WTC11 (cell line): ENCODE data around the gene USF1. TPM values are rescaled to one million over a fixed set of nuclear protein-coding genes. Genes with fewer than 3 reads are reported as not detected.
A peak's percentile ranks its signal among the peaks of the same experiment; 100 is the strongest.

Experiments used
- ATAC-seq: fragments of 200-7000 bp; cut with Tn5 transposase; 2 replicates; pipeline ENCODE4 v1.10.0; 2021; ENCODE audit warnings: mild to moderate bottlenecking, moderate library complexity
- CTCF ChIA-PET: fragments of 300-600 bp; sonication (Branson Sonifier 250); formaldehyde crosslinking; loops from one replicate; lab custom pipeline; 2021; ENCODE audit warnings: antibody characterized with exemption; lab: Charles Lee
- POLR2A ChIA-PET: fragments of 350-600 bp; sonication (Branson Sonifier 250); formaldehyde crosslinking; loops from one replicate; lab custom pipeline; 2021; ENCODE audit warnings: antibody characterized with exemption; lab: Charles Lee
- DNase-seq: peaks from one replicate; pipeline ENCODE4 v3.0.0; 2021; ENCODE audit warnings: low spot score
- H3K27ac Mint-ChIP-seq: 2 replicates; pipeline ENCODE4 v1.8.0; 2021; ENCODE audit warnings: mixed read lengths
- H3K27me3 Mint-ChIP-seq: 2 replicates; pipeline ENCODE4 v1.8.0; 2021; ENCODE audit warnings: low read depth, mild to moderate bottlenecking, moderate library complexity, mixed read lengths
- H3K36me3 Mint-ChIP-seq: 2 replicates; pipeline ENCODE4 v1.8.0; 2021; ENCODE audit warnings: mixed read lengths
- H3K4me1 Mint-ChIP-seq: 2 replicates; pipeline ENCODE4 v1.8.0; 2022; ENCODE audit warnings: mixed read lengths
- H3K4me3 Mint-ChIP-seq: 2 replicates; pipeline ENCODE4 v1.8.0; 2021; ENCODE audit warnings: mild to moderate bottlenecking, moderate library complexity, mixed read lengths
- H3K9me3 Mint-ChIP-seq: 2 replicates; pipeline ENCODE4 v1.8.0; 2021; ENCODE audit warnings: mixed read lengths
- ATF1 ChIP-seq: sonication (generic); formaldehyde crosslinking; IDR thresholded peaks from 2 replicates; pipeline ENCODE4 v1.8.1; 2023; ENCODE audit warnings: mild to moderate bottlenecking, moderate library complexity, missing genetic modification reagents
- CBFB ChIP-seq: sonication (generic); formaldehyde crosslinking; IDR thresholded peaks from 2 replicates; pipeline ENCODE4 v1.8.1; 2022; ENCODE audit warnings: mild to moderate bottlenecking, low read depth, missing genetic modification reagents
- ELF4 ChIP-seq: sonication (generic); formaldehyde crosslinking; IDR thresholded peaks from 2 replicates; pipeline ENCODE4 v1.8.1; 2022; ENCODE audit warnings: low read depth, mild to moderate bottlenecking, moderate library complexity, missing genetic modification reagents
- ESRRA ChIP-seq: sonication (generic); formaldehyde crosslinking; IDR thresholded peaks from 2 replicates; pipeline ENCODE4 v1.8.1; 2022; ENCODE audit warnings: mild to moderate bottlenecking, missing genetic modification reagents, borderline replicate concordance
- FOXJ3 ChIP-seq: sonication (generic); formaldehyde crosslinking; IDR thresholded peaks from 2 replicates; pipeline ENCODE4 v1.9.0; 2021; ENCODE audit warnings: missing genetic modification reagents, mild to moderate bottlenecking, borderline replicate concordance
- GABPB1 ChIP-seq: sonication (generic); formaldehyde crosslinking; IDR thresholded peaks from 2 replicates; pipeline ENCODE4 v1.8.1; 2023; ENCODE audit warnings: mild to moderate bottlenecking, missing genetic modification reagents
- GRHL2 ChIP-seq: fragments of 250-450 bp; sonication (Bioruptor Pico); IDR thresholded peaks from 2 replicates; pipeline ENCODE4 v1.8.0; 2022; ENCODE audit warnings: mild to moderate bottlenecking, moderate library complexity; ENCODE audit not compliant: insufficient replicate concordance, severe bottlenecking
- HMGA2 ChIP-seq: fragments of 250-450 bp; sonication (Bioruptor Pico); IDR thresholded peaks from 2 replicates; pipeline ENCODE4 v1.4.0; 2021; ENCODE audit warnings: mild to moderate bottlenecking, moderate library complexity
- MYBL2 ChIP-seq: sonication (generic); formaldehyde crosslinking; IDR thresholded peaks from 2 replicates; pipeline ENCODE4 v1.8.1; 2023; ENCODE audit warnings: mild to moderate bottlenecking, moderate library complexity, missing genetic modification reagents
- NR2C2 ChIP-seq: sonication (generic); formaldehyde crosslinking; IDR thresholded peaks from 2 replicates; pipeline ENCODE4 v1.8.0; 2022; ENCODE audit warnings: mild to moderate bottlenecking, missing genetic modification reagents
- PRRX2 ChIP-seq: fragments of 250-450 bp; sonication (Bioruptor Pico); IDR thresholded peaks from 2 replicates; pipeline ENCODE4 v1.8.0; 2021; ENCODE audit warnings: mild to moderate bottlenecking
- SMAD3 ChIP-seq: sonication (generic); formaldehyde crosslinking; IDR thresholded peaks from 2 replicates; pipeline ENCODE4 v1.8.0; 2022; ENCODE audit warnings: missing genetic modification reagents, mild to moderate bottlenecking, borderline replicate concordance
- SP1 ChIP-seq: sonication (generic); formaldehyde crosslinking; conservative IDR thresholded peaks from 2 replicates; pipeline ENCODE4 v1.8.1; 2022; ENCODE audit warnings: missing genetic modification reagents
- TCF7 ChIP-seq: sonication (generic); formaldehyde crosslinking; IDR thresholded peaks from 2 replicates; pipeline ENCODE4 v1.8.0; 2022; ENCODE audit warnings: mild to moderate bottlenecking, low read depth, missing genetic modification reagents, moderate library complexity
- TEAD4 ChIP-seq: sonication (generic); formaldehyde crosslinking; IDR thresholded peaks from 2 replicates; pipeline ENCODE4 v1.8.0; 2022; ENCODE audit warnings: mild to moderate bottlenecking, missing genetic modification reagents
- ZNF423 ChIP-seq: fragments of 250-450 bp; sonication (Bioruptor Pico); IDR thresholded peaks from 2 replicates; pipeline ENCODE4 v2.1.2; 2022; ENCODE audit warnings: mild to moderate bottlenecking, moderate library complexity
- total RNA-seq: library from RNA; stranded (reverse); gene quantifications from 3 replicates; pipeline ENCODE4 v1.2.3, GENCODE V29; 2021
- TF ChIP-seq, protein P1 (sequence below): sonication (generic); formaldehyde crosslinking; IDR thresholded peaks from 2 replicates; pipeline ENCODE4 v1.8.0; 2022; ENCODE audit warnings: missing genetic modification reagents
- TF ChIP-seq, protein P2 (sequence below): sonication (generic); formaldehyde crosslinking; IDR thresholded peaks from 2 replicates; pipeline ENCODE4 v1.8.1; 2022; ENCODE audit warnings: mild to moderate bottlenecking, moderate library complexity, missing genetic modification reagents
- TF ChIP-seq, protein P3 (sequence below): fragments of 250-450 bp; sonication (Bioruptor Pico); IDR thresholded peaks from 2 replicates; pipeline ENCODE4 v1.8.0; 2021; ENCODE audit warnings: mild to moderate bottlenecking
- TF ChIP-seq, protein P4 (sequence below): fragments of 250-450 bp; sonication (Bioruptor Pico); IDR thresholded peaks from 2 replicates; pipeline ENCODE4 v1.9.0; 2021; ENCODE audit warnings: mild to moderate bottlenecking, borderline replicate concordance
- TF ChIP-seq, protein P5 (sequence below): sonication (generic); formaldehyde crosslinking; IDR thresholded peaks from 2 replicates; pipeline ENCODE4 v1.8.1; 2023; ENCODE audit warnings: mild to moderate bottlenecking, missing genetic modification reagents, moderate library complexity
- TF ChIP-seq, protein P6 (sequence below): fragments of 250-450 bp; sonication (Bioruptor Pico); IDR thresholded peaks from 2 replicates; pipeline ENCODE4 v1.9.0; 2021; ENCODE audit warnings: mild to moderate bottlenecking

The USF1 gene
- total RNA-seq, 1 experiment from 2014 or later: 65.6 TPM

DNA sequence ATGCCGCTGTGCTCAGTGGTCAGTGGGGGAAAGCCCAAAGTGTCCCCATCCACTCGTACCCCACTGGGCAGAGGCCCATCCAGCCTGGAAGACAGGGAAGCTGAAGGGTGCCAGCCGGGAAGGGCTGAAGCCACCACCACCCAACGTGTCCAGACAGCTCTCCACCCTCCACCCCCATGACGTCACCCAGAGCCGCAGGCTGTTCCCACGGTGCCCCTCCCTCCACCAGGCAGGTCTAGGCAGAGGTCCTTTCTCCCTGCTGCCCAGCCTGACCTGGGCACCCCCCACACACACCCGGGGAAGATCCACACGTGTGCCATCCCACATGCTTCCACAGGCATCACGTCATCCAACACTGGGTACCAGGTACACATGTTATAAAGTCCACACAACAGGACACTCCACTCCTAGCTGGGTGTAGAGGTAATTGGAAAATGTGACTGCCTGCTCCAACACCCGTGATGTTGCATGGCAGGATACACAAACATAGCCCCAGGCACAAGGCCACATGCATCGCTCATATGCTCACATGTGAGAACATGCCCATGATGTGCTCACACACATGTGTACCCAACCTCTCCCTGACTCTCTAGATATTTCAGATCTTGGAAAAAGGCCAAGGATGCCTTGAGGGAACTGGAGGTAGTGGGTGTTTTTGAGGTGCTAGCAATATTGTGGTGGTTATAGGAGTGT, 29.0 kb upstream of the USF1 start:
- TF ChIP-seq, protein P1, sequence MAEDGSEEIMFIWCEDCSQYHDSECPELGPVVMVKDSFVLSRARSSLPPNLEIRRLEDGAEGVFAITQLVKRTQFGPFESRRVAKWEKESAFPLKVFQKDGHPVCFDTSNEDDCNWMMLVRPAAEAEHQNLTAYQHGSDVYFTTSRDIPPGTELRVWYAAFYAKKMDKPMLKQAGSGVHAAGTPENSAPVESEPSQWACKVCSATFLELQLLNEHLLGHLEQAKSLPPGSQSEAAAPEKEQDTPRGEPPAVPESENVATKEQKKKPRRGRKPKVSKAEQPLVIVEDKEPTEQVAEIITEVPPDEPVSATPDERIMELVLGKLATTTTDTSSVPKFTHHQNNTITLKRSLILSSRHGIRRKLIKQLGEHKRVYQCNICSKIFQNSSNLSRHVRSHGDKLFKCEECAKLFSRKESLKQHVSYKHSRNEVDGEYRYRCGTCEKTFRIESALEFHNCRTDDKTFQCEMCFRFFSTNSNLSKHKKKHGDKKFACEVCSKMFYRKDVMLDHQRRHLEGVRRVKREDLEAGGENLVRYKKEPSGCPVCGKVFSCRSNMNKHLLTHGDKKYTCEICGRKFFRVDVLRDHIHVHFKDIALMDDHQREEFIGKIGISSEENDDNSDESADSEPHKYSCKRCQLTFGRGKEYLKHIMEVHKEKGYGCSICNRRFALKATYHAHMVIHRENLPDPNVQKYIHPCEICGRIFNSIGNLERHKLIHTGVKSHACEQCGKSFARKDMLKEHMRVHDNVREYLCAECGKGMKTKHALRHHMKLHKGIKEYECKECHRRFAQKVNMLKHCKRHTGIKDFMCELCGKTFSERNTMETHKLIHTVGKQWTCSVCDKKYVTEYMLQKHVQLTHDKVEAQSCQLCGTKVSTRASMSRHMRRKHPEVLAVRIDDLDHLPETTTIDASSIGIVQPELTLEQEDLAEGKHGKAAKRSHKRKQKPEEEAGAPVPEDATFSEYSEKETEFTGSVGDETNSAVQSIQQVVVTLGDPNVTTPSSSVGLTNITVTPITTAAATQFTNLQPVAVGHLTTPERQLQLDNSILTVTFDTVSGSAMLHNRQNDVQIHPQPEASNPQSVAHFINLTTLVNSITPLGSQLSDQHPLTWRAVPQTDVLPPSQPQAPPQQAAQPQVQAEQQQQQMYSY (CRISPR knock-in tag): no peak
- TF ChIP-seq ESRRA (CRISPR knock-in tag) (peak; percentile 42; the same call in 1 of the 2 replicates), TEAD4 (CRISPR knock-in tag) (no peak), PRRX2 (no peak), GABPB1 (CRISPR knock-in tag) (0 out of 2 replicates have a peak, but pooled peaks have one; percentile 12)
- TF ChIP-seq, protein P2, sequence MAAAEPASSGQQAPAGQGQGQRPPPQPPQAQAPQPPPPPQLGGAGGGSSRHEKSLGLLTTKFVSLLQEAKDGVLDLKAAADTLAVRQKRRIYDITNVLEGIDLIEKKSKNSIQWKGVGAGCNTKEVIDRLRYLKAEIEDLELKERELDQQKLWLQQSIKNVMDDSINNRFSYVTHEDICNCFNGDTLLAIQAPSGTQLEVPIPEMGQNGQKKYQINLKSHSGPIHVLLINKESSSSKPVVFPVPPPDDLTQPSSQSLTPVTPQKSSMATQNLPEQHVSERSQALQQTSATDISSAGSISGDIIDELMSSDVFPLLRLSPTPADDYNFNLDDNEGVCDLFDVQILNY (CRISPR knock-in tag): no peak
- TF ChIP-seq, protein P3, sequence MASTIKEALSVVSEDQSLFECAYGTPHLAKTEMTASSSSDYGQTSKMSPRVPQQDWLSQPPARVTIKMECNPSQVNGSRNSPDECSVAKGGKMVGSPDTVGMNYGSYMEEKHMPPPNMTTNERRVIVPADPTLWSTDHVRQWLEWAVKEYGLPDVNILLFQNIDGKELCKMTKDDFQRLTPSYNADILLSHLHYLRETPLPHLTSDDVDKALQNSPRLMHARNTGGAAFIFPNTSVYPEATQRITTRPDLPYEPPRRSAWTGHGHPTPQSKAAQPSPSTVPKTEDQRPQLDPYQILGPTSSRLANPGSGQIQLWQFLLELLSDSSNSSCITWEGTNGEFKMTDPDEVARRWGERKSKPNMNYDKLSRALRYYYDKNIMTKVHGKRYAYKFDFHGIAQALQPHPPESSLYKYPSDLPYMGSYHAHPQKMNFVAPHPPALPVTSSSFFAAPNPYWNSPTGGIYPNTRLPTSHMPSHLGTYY (CRISPR knock-in tag): no peak
- ATAC-seq (no peak), DNase-seq (no peak)
- H3K36me3 Mint-ChIP-seq: no peaks in the 10 kb centered on the region
- H3K4me1 Mint-ChIP-seq: peaks cover 7% of the 10 kb centered on the region
- peak overlapping the region; percentile 60; the same call in 1 of the 2 replicates for H3K27ac Mint-ChIP-seq
- ChIA-PET POLR2A (no interaction called here), CTCF (no interaction called here)
- no peak overlapping the region for H3K4me3 Mint-ChIP-seq
- H3K27me3 Mint-ChIP-seq: no peaks in the 10 kb centered on the region
- H3K9me3 Mint-ChIP-seq: no peaks in the 10 kb centered on the region

DNA sequence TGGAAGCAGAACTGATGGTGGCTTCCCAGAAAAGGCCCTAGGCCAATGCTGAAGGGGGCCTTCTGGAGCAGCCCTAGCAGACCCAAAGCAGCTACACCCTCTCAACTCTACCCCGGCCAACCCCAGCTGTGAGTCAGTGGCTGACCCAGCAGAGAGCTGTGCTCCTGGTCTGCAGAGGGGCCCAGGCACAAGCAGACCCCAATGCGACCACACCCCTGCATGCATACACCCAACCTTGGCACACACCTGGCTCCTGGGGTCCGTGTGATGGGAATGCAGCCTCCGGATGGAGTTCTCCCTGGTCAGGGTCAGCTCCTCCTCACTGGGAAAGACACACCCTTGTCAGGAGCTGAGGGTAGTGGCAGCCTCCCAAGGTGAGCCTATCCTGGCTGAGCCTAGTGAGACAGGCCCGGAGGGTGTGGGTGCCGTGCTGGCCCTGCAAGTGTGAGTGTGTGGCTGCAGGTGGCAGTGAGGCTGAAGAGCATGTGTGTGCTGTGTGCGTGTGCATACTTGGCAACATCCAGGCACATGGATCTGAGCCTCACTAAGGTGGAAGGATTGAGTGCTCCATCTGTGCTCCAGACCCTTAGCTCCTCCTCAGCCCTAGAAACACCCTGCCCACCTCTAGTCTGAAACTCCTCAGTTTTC, 27.8 kb upstream of the USF1 start:
- H3K27me3 Mint-ChIP-seq: no peaks in the 10 kb centered on the region
- peaks cover 15% of the 10 kb centered on the region for H3K4me1 Mint-ChIP-seq
- CTCF ChIA-PET: interaction anchor here (0.6 to 0.9 kb wide), 3 partner anchors 16 to 119 kb away, joined by 3 to 5 read pairs (median 3); partner anchors contain the start of genes ITLN2 and NECTIN4
- H3K36me3 Mint-ChIP-seq: no peaks in the 10 kb centered on the region
- no peak overlapping the region for H3K4me3 Mint-ChIP-seq
- no peak for DNase-seq
- no peak overlapping the region; the same call in 1 of the 2 replicates for H3K27ac Mint-ChIP-seq
- POLR2A ChIA-PET: no interaction called here
- H3K9me3 Mint-ChIP-seq: no peaks in the 10 kb centered on the region
- peak; percentile 47 for ATAC-seq
- TF ChIP-seq FOXJ3 (no peak), ZNF423 (no peak), ELF4 (CRISPR knock-in tag) (no peak), ATF1 (CRISPR knock-in tag) (no peak), GABPB1 (CRISPR knock-in tag) (no peak), CBFB (CRISPR knock-in tag) (no peak), MYBL2 (CRISPR knock-in tag) (no peak), NR2C2 (CRISPR knock-in tag) (no peak), GRHL2 (no peak), SMAD3 (CRISPR knock-in tag) (no peak), SP1 (no peak), TCF7 (no peak), HMGA2 (CRISPR knock-in tag) (no peak)
- TF ChIP-seq, protein P4, sequence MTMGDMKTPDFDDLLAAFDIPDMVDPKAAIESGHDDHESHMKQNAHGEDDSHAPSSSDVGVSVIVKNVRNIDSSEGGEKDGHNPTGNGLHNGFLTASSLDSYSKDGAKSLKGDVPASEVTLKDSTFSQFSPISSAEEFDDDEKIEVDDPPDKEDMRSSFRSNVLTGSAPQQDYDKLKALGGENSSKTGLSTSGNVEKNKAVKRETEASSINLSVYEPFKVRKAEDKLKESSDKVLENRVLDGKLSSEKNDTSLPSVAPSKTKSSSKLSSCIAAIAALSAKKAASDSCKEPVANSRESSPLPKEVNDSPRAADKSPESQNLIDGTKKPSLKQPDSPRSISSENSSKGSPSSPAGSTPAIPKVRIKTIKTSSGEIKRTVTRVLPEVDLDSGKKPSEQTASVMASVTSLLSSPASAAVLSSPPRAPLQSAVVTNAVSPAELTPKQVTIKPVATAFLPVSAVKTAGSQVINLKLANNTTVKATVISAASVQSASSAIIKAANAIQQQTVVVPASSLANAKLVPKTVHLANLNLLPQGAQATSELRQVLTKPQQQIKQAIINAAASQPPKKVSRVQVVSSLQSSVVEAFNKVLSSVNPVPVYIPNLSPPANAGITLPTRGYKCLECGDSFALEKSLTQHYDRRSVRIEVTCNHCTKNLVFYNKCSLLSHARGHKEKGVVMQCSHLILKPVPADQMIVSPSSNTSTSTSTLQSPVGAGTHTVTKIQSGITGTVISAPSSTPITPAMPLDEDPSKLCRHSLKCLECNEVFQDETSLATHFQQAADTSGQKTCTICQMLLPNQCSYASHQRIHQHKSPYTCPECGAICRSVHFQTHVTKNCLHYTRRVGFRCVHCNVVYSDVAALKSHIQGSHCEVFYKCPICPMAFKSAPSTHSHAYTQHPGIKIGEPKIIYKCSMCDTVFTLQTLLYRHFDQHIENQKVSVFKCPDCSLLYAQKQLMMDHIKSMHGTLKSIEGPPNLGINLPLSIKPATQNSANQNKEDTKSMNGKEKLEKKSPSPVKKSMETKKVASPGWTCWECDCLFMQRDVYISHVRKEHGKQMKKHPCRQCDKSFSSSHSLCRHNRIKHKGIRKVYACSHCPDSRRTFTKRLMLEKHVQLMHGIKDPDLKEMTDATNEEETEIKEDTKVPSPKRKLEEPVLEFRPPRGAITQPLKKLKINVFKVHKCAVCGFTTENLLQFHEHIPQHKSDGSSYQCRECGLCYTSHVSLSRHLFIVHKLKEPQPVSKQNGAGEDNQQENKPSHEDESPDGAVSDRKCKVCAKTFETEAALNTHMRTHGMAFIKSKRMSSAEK (CRISPR knock-in tag): no peak
- TF ChIP-seq, protein P5, sequence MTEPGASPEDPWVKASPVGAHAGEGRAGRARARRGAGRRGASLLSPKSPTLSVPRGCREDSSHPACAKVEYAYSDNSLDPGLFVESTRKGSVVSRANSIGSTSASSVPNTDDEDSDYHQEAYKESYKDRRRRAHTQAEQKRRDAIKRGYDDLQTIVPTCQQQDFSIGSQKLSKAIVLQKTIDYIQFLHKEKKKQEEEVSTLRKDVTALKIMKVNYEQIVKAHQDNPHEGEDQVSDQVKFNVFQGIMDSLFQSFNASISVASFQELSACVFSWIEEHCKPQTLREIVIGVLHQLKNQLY (CRISPR knock-in tag): no peak
- TF ChIP-seq, protein P6, sequence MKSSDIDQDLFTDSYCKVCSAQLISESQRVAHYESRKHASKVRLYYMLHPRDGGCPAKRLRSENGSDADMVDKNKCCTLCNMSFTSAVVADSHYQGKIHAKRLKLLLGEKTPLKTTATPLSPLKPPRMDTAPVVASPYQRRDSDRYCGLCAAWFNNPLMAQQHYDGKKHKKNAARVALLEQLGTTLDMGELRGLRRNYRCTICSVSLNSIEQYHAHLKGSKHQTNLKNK: no peak
